SKM-1 treated with dmso at 0.1 percent for 144 hours (cell line): ENCODE measurements around the gene RASSF5.

Experiments used
- DNase-seq: peaks from one replicate; lab custom pipeline; 2025; ENCODE audit not compliant: unreplicated experiment; lab: John Stamatoyannopoulos, UW

Gene RASSF5

DNA sequence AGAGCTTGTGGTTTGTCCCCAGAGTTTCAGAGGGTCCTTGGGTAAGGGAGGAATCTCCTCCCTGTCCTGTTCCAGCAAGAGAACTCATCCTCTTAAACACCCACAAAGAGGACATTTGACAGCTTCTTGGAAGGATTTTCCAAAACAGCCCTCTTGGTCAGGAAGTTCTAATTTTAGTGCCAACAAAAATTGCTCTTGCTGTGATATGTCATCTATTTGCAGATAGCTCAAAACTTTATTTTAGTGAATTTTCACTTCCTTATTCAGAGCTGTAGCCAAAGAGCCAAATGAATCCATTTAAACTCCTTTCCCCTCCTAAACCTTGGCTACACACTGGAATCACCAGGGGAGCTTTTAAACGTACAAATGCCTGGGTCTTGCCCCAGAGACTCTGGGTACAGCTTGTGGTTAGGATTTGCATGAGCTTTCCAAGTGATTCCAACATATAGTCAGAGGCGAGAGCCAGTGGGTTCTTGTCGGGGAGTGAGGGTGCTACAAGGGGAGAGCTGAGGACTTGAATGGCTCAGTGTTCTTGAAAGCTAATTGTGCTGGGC, 11.8 kb upstream of the RASSF5 start:
- DNase-seq, result peak; percentile 13

DNA sequence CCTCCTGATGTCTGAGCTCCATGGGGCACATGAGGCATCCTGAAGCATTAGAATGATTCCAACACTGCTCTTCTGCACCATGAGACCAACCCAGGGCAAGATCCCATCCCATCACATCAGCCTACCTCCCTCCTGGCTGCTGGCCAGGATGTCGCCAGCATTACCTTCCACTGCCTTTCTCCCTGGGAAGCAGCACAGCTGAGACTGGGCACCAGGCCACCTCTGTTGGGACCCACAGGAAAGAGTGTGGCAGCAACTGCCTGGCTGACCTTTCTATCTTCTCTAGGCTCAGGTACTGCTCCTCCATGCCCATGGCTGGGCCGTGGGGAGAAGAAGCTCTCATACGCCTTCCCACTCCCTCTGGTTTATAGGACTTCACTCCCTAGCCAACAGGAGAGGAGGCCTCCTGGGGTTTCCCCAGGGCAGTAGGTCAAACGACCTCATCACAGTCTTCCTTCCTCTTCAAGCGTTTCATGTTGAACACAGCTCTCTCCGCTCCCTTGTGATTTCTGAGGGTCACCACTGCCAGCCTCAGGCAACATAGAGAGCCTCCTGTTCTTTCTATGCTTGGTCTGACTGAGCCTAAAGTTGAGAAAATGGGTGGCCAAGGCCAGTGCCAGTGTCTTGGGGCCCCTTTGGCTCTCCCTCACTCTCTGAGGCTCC, 11.1 kb upstream of the RASSF5 start:
- peak; percentile 33 for DNase-seq

DNA sequence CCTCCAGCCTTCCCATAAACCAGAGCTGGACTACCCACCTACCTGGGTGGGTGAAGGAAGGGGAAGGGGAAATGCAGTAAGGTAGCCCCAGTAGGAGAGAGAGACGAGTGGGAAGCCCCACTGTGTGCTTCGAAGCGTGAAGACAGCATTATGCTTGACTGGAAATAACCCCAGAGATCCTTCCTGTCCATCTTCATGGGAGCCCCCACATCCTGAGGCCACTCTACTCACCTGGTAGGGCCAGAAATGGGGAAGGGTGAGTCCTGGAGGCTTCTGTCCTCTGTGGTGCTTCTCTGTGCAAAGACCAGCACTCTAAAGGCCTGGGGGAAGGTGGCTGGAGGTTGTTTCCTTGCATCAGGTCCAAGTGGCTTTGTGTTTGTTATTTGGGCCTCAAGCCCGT, 10.0 kb upstream of the RASSF5 start:
- DNase-seq, result no peak

DNA sequence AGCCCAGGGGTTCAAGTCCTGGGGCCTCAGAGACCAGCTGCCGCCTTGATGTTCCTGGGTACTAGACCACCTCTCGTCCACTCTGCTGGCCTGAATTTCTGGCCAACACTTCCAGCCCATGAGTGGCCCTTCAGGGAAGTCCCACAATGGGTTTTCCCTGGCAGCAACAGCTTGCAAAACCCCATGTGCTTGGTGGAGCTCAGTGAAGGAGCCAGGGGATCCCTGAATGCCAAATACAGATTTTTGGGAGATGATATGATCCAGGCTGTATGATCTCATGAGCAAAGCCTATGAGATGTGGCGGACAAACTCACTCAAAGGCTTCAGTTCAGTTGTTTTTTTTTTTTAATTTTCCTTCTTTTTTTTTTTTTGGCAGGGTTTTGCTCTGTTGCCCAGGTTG, 9.6 kb upstream of the RASSF5 start:
- DNase-seq, result no peak

DNA sequence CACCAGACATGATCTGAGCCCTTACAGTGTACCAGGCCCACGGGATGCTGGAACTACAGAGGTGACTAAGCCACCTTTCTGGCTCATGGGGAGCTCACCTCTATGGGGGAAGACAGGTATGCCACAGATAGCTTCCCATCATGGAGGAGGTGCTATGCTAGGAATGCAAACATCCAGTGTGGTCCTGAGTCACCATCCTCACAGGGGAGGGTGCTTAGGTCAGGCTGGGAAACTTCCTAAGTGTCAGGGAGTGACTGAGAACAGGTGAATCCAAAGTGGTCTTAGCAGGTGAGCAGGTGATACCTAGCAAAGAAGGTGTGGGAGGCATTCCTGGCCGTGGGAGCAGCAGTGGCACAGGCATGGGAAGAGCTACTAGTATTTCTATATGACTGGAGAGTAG, 8.6 kb upstream of the RASSF5 start:
- no peak for DNase-seq

DNA sequence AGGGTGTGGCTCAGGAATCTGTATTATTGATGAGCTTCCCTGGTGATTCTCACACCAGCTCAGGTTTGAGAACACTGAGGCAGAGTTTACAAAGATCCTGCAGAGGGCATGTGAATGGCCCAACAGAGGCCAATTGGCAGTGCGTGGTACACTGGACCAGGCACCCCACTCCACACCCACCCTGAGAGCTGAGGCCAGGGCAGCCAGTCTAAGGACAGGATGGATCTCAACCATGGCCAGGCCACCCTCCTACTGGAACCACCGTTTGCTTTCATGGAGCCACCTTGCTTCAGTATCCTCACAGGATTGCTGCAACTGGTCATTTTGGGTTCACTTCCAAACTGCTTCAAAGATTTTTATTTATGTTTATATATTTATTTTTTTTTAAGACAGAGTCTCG, 7.3 kb upstream of the RASSF5 start:
- no peak for DNase-seq

DNA sequence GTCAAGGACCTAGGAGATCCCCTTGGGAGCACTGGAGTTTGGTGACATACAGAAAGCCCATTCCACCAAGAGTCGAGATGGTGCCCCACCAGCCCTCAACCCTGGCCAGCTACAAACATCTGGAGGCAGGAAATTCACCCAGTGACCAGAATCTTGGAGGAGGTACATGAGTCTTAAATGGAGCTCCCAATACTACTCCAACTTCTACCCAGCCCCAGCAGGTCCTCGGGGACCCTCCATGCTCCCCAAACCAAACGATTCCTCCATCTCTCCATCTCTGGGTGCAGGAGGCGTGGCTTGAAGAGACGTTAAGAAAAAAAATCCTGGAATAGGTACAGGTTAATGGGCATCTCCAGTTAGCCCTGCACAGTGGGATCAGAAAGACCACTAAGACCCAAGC, 5.5 kb upstream of the RASSF5 start:
- no peak for DNase-seq

DNA sequence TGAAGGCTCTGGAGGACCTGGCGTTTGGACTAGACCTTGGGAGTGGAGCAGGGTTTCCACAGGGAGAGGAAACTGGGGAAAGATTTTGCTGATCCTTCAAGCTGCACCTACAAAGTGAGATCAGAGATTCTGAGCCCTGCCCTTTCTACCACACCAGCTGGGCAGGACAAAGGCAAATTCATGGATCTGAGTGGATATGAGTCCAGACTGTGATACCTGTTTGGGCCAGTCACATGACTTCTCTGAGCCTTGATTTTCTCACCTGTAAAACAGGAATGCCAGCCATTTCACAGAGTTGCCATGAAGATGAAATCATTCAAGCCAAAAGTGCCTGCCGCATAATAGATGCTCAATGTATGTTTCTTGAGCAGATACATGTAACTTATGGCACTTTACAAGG, 4.9 kb upstream of the RASSF5 start:
- no peak for DNase-seq

DNA sequence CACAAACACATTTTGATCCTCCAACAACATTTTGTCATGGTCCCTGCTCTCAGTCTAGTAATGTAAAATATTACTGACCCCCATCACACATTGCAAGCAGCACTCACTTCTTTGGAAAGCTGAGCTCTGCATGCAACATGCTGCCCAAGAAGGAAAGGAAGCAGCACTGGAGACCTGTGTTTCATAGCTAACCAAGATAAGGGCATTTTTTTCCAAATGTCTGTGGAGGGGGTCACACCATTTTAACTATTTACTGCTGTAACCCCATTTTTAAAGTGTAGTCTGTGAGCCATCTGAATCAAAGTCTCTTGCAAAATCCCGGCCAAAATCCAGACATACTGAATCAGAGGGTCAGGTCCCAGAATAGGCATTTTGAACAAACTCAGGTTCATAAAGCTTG, 4.5 kb upstream of the RASSF5 start:
- DNase-seq, result no peak

DNA sequence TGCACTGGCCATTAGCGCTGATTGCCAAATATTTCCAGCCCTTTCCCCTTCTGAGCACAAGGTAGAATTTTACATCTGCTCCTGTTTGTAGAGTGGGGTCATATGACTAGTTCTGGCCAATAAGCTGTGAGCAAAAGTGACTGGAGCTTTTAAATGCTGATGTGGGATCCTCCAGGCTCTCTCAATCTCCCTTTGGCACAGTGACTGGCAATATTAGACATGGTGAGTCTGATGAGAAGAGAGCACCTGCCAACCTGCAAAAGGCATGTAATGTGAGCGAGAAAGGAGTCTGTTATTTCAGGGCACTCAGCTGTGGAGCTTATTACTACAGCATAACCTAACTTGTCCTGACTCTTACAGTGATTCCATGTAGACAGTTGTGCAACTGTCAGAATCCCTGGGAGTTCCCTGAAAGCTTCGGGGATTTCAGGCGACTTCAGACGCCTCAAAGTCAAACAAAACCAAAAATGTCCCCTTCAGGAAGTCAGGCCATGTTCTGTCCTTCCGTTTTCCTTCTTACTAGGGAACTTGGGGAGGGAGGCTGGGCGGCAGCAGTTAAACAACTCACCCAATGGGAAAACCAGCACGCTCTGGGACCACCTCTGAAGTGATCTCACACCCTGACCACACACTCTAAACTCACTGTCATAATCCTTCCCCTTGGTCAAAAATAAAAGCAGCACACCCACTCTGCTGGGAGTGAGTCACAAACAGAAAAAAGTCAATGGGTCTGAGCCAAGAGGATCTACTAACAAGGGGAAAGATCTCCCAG, 3.6 kb upstream of the RASSF5 start:
- DNase-seq, result peak; percentile 96

DNA sequence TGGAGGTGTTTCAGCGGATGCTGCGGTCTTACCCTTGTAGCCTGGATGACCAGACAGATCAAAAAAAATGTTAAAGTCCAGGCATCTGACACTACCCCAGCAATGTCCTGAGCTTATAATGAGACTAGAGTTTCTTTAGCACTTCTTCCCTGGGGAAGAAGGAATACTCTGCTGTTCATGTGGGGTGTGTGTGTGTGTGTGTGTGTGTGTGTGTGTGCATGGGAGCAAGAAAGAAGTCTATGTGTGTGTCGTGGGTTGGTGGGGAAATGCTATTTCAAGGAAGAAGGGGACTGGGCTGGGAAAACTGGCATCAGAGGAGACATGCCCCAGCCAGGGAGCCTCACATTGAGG, 3.0 kb upstream of the RASSF5 start:
- DNase-seq, result no peak

DNA sequence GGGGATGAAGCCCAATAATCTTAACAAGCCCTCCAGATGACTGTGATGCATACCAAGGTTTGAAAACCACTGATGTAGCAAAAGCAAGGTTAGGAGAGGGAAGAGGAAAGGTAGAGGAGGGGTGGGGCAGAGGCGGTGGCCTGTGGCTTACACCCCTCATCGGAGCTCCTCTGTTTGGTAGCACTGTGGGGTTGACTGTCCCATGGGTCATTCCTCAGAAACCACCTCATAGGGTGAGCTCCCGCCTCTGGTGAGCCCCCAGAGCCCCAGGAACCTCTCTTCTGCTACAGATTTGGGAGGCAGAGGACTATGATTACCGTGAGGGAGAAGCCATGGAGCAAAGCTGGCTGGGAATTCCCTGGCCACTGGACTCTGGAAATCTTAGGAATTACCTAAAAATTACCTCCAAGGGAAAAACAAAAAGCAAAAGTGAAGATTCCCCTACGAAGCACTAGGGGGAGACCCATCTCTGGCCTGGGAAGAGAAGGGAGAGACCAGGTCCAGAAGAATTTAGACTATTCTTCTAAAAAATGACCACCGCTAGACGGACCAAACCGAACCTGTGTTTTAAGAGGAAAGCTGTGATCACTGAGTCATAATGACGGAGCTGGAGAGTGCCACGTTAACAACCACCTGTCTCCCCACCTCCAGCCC, 1.5 kb upstream of the RASSF5 start:
- peak; percentile 39 for DNase-seq

DNA sequence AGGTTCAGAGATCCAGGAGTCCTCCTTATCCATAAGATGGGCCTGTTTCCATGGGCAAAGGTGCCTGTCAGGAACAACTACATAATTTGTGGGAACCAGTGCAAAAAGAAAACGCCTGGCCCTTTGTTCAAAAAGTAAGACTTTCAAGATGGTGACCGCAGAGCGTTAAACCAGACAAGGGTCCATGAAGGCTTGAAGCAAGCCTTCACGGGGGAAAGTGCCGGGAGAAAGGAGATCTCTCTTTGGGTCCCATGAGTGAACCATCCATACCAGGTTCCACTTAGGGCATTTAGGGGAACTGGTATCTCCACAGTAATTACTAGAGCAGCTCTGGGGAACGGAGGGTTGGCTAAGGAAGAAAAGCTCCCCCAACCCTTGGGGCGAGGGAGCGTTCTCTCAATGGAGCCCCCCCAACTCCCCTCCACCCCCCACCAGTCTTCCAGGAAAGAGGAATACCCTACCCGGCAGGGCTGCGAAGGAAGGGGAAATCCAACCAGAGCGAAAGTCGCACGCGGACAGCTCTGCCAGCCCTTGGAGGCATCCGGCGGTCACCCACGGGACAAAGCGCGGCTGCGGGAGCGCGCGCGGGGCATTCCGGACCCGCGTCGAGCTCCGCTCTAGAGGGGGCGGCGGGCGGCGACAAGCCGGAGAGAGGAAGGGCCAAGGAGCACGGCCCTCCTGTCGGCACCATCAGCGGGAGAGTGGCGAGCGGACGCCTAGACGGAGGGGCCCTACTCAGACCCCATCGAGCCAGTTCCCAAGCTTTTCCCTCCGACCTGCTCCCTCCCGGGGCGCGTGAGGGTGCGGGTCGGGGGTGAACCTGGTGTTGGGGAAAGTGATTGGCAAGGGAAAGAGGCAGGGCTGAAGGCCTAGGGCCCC, 687 bp upstream of the RASSF5 start:
- no peak for DNase-seq

DNA sequence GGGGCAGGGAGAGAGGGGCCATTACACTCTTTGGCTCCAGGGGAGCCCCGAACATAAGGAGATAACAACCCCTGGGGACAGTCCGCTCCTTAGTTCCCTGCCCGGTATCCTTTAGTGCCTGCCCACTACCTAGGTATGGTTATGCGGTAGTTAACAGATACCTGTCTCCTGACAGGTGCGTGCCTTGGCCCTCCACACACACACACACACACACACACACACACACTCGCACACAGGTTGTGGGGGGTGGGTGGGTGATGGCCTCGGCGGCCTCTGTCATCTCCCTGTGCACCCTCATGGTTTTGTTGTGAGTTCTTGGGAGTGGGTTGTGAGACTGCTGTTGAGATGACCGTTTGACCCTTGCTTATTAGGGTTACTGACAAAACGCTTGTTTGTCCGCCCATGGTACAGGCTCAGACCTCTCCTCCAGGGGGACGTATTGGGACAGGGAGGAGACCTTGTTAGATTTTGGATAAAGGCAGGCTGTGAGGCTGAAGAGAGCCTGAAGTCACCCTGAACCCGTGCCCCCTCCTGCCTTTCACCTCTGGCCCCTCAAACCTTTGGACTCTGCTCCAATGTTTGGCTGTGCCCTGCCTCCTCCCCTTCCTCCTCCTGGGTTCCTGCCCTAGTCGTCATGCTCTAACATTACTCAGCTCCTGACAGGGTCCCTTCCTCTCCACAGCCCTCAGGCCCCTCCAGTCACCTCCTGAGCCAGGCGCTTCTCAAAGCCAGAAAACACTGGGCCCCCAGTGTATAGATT, 979 bp downstream of the RASSF5 start:
- no peak for DNase-seq

DNA sequence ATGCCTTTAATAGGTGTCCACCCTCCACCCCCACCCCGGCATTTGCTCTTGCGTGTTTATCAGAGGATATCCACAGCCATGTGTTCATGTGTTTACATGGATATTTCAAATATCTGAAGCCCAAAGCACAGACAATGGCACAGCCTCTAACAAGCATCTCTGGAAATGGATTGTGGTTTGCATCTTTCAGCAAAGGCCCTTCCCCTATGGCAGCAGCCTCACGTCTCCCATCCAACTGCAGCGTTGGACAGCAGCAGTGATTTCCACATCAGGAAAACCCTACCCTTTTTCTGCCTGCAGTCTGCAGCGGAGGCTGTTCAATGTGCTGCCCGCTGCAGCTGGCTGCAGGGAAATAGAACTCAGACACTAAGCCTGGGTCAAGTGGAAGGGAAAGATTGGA, 1.6 kb downstream of the RASSF5 start:
- no peak for DNase-seq

DNA sequence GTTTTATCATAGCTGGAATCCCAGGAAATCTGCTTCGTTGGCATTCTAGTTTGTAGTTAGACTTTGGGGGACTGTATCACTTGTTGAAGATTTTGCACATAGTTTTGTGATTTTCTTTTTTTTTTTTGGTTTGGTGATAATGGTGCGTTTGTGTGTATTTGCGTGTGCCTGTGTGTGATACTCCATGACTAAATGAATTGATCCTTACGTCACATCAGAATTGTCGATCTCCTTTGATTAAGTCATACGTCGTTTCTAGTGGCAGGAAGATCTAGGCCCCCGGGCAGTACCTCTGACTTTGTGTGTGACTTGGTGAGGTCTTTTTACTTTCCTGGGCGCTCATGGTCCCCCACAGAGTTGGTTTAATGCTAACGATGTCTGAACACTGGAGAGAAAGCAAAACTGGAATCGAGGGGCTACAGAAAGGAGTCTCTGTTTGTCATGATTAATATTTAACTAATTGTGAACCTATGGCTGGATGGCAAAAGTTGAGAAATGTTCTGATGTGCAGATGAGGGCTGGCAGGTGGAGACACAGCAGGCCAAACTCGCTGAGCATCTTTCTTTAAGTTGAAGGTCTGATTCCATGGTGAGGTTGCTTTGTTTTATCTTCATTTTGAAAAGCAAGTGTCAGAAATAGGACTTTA, 2.4 kb downstream of the RASSF5 start:
- no peak for DNase-seq

DNA sequence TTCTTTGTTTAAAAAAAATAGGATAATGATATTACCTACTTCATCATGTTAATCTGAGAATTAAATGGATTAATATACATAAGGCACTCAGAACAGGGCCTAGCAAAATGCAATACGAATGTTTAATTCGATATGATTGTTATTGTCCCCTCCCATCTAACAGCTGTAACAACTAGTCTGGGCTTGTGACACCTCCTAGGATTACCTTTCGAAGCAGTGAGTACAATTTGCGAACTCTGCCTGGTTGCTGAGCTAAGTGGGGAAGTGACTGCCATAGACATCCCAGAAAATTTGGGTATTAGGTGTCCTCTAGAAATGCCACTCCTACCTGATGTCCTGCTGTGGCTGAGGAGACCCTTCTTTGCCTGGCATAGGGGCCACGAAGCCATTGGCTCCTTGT, 3.0 kb downstream of the RASSF5 start:
- DNase-seq, result no peak

DNA sequence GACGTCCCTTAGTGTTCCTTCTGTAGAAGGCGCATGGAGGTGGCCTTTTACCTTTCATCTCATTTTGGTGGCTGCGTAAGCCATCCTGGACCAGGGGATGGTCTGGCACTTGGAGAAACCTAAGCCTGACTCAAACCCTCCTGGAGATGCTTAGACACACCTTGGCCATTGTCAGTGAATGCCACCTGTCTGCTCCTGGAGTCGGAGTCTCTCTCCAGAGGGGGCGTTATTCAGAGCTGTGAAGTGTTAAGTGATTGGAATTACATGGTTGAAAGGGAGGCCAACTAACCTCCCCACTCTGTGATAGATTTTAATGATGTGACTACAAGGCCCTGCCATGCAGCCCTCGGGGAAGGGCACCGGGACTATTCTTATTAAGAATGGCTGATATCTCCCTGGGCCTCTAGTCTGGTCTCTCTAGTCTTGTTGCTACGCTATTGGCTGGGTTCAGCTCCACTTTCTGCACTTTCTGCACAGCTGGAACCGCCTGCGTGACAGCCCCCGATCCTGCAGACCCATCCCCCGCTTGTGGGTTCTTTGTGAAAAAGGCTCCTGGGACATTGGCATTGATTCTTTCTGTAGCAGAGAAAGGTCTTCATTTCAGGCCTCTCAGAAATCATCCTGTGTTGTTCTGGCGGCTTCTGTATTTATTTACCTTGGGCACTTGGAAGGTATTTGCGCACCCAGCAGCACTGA, 4.2 kb downstream of the RASSF5 start:
- no peak for DNase-seq

DNA sequence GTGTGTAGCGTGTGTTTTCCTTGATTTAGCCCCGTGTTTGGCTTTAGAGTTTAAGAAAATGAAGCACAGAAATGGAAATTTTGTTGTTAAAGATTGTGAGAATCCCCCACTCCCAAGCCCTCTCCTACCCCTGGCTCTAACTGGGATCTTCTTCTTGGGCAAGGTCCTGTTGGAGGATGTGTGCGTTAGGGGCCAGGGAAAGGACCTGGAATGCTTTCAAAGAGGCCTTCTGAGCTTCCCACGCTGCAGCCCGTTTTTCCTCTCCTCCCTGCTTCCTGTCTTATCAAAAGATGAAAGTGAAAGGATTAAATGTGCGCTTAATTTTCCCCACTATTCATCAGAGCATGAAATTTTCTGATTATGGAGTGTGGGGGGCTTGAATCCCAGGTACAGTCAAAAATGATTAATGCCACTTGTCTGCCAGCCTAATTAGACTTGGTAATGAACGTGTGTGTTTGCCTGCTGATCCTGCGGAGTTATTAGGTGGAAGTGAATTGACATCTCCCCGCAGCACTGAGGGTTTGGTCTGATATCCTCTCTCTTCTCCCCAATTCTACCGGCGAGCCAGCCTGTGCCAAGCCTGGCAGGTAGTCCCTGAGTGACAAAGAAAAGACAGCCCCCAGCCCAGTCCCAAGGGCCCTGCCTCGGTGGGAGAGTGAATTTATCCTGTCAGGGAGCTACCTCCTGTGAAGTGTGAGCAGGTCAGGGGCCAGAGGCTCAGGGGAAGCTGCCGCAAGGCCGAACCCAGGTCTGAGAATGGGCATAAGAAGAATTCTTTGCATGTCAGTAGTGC, 4.9 kb downstream of the RASSF5 start:
- DNase-seq, result no peak
